ENCODE measurements around the gene PELI2.

The PELI2 gene

DNA sequence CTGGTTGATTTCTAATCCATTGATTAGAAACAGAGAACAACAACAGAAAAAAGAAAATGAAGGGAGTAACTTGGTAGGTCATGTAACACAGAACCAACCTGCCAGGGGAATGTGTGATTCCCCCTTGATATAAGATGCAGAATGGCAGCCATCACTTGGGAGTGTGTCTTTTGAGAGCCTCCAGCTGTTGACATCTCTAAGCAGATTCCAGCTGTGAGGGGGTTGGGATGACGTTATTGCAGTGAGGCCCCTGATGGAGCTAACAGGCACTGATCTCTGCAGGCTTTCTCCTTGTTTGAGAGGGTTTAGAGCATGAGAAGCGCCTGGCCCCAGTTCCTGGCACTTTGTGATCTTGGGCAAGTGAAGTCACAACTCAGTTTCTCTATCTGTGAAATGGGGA, 124.9 kb downstream of the PELI2 start:
- no peak for DNase-seq (ENCODE audit: low read depth in 1 of 2, low spot score in 1 of 2)

DNA sequence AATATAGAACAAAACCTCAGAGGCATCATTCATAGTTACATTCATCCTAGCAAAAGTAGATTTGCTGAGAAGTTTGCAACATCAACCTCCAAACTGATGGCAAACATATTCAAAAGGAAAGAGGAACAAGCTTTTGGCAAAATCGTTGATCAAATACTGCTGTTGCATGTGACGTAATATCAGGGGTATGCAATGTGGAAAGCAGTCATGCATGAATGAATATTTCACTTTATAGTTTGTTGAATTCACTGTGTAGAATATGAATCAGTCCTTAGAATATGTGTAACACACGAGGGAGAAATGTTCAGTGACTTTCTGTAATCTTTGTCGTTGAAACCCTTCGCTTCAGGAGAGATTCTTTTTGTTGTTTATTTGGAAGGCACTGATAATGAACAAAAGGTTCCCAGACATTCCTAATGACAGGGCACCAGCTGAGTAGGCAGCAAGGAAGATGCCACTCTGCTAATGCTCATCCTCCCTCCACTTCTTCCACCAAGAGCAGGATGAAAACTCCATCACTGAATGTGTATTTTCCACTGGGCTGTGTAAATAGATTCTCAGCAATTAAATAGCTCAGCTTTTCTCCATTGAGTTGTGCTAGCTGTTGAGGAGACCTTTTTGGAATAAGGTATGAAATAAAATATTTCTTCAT, 126.1 kb downstream of the PELI2 start:
- DNase-seq (ENCODE audit: low read depth in 1 of 2, low spot score in 1 of 2), result no peak

GRCh38 chr14:56247495-56248200, 129.4 kb downstream of the PELI2 start:
- DNase-seq (ENCODE audit: low read depth in 1 of 2, low spot score in 1 of 2), result no peak

DNA sequence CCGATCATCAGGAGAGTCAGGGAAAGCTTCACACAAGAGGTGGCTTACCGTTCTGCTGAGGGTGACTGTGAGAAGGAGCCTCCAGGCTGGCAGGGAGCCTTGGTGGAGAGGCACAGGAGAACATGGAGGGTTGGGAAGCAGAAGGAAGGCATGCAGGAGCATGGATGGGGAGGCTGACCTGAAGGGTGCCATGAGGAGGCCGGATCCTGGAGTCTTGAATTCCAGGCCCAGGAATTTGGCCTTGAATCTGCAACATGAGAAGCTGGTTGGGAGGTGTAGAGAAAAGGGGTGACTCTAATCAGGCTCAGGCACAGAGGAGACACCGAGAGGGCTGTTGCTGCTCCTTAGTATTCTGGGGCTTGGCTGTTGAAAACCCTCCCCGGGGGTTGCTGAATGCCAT, 130.2 kb downstream of the PELI2 start:
- no peak for DNase-seq (ENCODE audit: low read depth in 1 of 2, low spot score in 1 of 2)

- DNase-seq (ENCODE audit: low read depth in 1 of 2, low spot score in 1 of 2), result no peak
Measured at GRCh38 chr14:56261046-56261445, 142.8 kb downstream of the PELI2 start.

- no peak for DNase-seq (ENCODE audit: low read depth in 1 of 2, low spot score in 1 of 2)
Measured at GRCh38 chr14:56262530-56262929, 144.3 kb downstream of the PELI2 start.

GRCh38 chr14:56268039-56268438, 149.8 kb downstream of the PELI2 start:
- no peak for DNase-seq (ENCODE audit: low read depth in 1 of 2, low spot score in 1 of 2)

GRCh38 chr14:56268673-56269072, 150.5 kb downstream of the PELI2 start:
- no peak for DNase-seq (ENCODE audit: low read depth in 1 of 2, low spot score in 1 of 2)

GRCh38 chr14:56270921-56271320, 152.7 kb downstream of the PELI2 start:
- DNase-seq (ENCODE audit: low read depth in 1 of 2, low spot score in 1 of 2), result no peak

DNA sequence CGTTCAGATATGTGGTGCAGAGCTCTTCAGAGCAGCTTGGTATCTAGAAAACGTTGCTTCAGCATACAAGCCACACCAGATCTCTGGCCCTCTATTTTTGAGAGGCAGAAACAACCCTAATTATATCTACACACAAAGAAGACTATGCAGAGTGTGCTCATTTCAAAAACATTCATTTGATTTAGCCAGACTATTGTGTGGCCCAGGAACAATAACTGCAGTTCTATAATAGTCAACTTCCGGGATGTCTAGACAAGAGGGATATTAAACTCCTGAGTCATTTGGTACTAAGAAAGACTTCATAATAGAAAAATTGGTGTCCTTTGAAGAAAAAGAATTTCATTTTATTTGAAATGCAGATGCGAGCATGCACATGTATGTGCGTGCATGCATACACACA, 153.8 kb downstream of the PELI2 start:
- DNase-seq (ENCODE audit: low read depth in 1 of 2, low spot score in 1 of 2), result no peak

DNA sequence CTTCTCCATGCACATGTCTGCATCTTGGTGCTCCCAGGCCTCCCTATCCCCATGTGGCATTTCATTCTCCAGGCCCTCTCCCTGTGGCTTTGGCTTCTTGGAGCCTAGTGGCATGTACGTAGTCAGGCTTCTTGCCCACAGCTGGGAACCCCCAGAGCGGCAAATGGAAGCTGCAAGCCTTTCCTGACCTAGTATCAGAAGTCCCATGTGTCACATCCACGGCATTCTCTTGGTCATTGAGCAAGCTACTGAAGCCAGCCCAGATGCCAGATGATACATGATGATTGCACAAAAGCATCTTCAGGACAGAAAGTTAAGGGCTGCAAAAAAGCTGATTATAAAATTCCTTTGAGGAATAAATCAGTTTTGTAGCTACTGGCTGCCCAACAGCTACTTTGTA, 154.9 kb downstream of the PELI2 start:
- DNase-seq (ENCODE audit: low read depth in 1 of 2, low spot score in 1 of 2), result no peak

- no peak for DNase-seq (ENCODE audit: low read depth in 1 of 2, low spot score in 1 of 2)
Measured at GRCh38 chr14:56273951-56274350, 155.7 kb downstream of the PELI2 start.

DNA sequence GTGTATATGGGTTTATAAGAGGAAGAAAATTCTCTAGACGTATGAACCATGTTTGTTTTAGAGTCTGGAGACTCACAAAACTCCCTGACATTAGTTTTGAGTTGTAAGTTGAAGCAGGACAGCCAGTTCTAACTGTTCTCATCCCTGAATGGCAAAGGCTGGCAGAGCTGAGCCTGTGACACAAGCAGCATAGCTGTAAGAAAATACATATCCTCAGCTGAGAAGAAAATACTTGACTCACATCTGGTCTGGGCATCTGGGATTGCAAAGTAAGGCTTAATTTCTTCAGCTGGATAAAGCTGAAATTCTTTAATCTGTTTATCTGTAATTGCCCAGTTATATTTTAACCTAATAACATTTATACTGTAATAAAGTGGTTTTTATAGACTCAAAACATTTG, 156.3 kb downstream of the PELI2 start:
- no peak for DNase-seq (ENCODE audit: low read depth in 1 of 2, low spot score in 1 of 2)

DNA sequence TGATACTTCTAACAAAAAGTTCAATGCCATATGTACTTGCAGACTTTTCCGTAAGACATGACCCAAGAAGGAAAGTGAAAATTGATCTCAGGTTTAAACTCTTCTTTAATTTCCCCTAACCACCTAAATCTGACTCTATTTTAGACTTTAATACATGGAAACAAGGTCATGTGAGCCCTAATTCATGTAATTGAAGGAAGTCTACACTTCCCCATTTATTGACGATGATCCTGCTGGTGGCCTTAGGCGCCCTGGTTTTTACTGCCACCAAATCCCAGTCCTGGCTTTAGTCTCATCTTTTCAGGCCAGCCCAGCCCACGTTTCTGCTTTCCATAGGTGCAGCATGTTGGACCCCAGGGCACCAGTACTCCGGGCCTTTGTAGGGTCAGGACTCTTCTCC, 157.9 kb downstream of the PELI2 start:
- DNase-seq (ENCODE audit: low read depth in 1 of 2, low spot score in 1 of 2), result no peak

GRCh38 chr14:56278383-56278782, 160.2 kb downstream of the PELI2 start:
- no peak for DNase-seq (ENCODE audit: low read depth in 1 of 2, low spot score in 1 of 2)

DNA sequence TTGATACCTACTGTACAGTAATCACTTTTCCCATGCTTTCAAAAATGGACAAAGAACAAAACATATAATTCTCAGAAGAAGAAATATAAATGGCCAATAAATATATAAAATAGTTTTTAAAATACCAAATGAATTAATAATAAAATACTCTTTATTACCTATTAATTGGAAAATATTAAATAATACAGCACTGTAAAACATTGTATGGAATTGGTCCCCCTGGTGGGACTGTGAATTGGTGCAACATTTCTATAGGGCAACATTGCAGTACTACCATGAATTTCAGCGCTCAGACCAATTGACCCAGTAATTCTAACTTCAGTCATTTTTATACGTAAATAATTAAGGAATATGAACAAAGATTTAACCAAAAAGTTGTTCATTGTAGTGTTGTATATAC, 162.6 kb downstream of the PELI2 start:
- DNase-seq (ENCODE audit: low read depth in 1 of 2, low spot score in 1 of 2), result no peak

GRCh38 chr14:56282179-56282578, 164.0 kb downstream of the PELI2 start:
- DNase-seq (ENCODE audit: low read depth in 1 of 2, low spot score in 1 of 2), result no peak

GRCh38 chr14:56284641-56285040, 166.4 kb downstream of the PELI2 start:
- no peak for DNase-seq (ENCODE audit: low read depth in 1 of 2, low spot score in 1 of 2)

GRCh38 chr14:56289155-56289554, 170.9 kb downstream of the PELI2 start:
- DNase-seq (ENCODE audit: low read depth in 1 of 2, low spot score in 1 of 2), result no peak

DNA sequence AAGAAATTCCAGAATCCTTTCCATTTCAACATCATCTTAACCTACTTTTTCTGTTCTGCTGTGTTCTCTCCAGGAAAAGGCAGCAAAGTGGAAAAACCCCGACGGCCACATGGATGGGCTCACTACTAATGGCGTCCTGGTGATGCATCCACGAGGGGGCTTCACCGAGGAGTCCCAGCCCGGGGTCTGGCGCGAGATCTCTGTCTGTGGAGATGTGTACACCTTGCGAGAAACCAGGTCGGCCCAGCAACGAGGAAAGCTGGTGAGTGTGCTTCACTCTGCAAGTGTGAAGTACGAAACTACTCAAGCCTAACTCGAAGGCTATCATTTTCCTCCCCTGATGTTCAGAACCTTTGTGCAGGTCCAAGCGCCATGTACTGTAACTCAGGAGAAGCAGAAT, 172.0 kb downstream of the PELI2 start:
- no peak for DNase-seq (ENCODE audit: low read depth in 1 of 2, low spot score in 1 of 2)

GRCh38 chr14:56292970-56293369, 174.8 kb downstream of the PELI2 start:
- DNase-seq (ENCODE audit: low read depth in 1 of 2, low spot score in 1 of 2), result no peak

GRCh38 chr14:56293506-56293905, 175.3 kb downstream of the PELI2 start:
- DNase-seq (ENCODE audit: low read depth in 1 of 2, low spot score in 1 of 2), result no peak

- DNase-seq (ENCODE audit: low read depth in 1 of 2, low spot score in 1 of 2), result no peak
Measured at GRCh38 chr14:56294128-56294527, 175.9 kb downstream of the PELI2 start.
